Loucy (cell line): ENCODE results near the gene FAM219B.
"Not testable (repeated sequence)": the region's sequence is repeated elsewhere in the genome, so short reads cannot be mapped to it uniquely, and the experiment has no call there.

ENCODE experiments used
- H2AFZ ChIP-seq: fragments of 200-600 bp; sonication (generic); 2 replicates; pipeline ENCODE4 v1.6.0; 2016; ENCODE audit warnings: antibody characterized with exemption, mild to moderate bottlenecking, low read length, moderate library complexity
- H3F3A ChIP-seq: fragments of 200-600 bp; 2 replicates; pipeline ENCODE4 v1.6.0; 2016; ENCODE audit warnings: antibody characterized with exemption, low read depth, mild to moderate bottlenecking
- H3K27me3 ChIP-seq: fragments of 200-600 bp; sonication (generic); 2 replicates; pipeline ENCODE4 v1.6.1; 2014; ENCODE audit warnings: low read length, mild to moderate bottlenecking; ENCODE audit not compliant: insufficient read depth, poor library complexity, severe bottlenecking
- H3K36me3 ChIP-seq: fragments of 200-600 bp; sonication (generic); 2 replicates; pipeline ENCODE4 v1.6.1; 2016; ENCODE audit warnings: low read length; ENCODE audit not compliant: insufficient read depth
- H3K4me1 ChIP-seq: fragments of 200-600 bp; sonication (generic); 2 replicates; pipeline ENCODE4 v1.5.1; 2014; ENCODE audit warnings: low read length, mild to moderate bottlenecking; ENCODE audit not compliant: insufficient read depth, poor library complexity, severe bottlenecking
- H3K4me2 ChIP-seq: fragments of 200-600 bp; sonication (generic); 2 replicates; pipeline ENCODE4 v1.6.0; 2014; ENCODE audit warnings: antibody characterized with exemption, low read length, low read depth, mild to moderate bottlenecking; ENCODE audit not compliant: poor library complexity, severe bottlenecking
- H3K4me3 ChIP-seq: fragments of 200-600 bp; sonication (generic); 2 replicates; pipeline ENCODE4 v1.5.1; 2014; ENCODE audit warnings: low read length, mild to moderate bottlenecking, mixed read lengths; ENCODE audit not compliant: poor library complexity, severe bottlenecking
- H3K79me2 ChIP-seq: fragments of 200-600 bp; sonication (generic); 2 replicates; pipeline ENCODE4 v1.6.1; 2014; ENCODE audit warnings: low read length; ENCODE audit not compliant: insufficient read depth
- H3K9ac ChIP-seq: fragments of 200-600 bp; sonication (generic); 2 replicates; pipeline ENCODE4 v1.6.0; 2014; ENCODE audit warnings: mild to moderate bottlenecking, low read depth, low read length, moderate library complexity; ENCODE audit not compliant: poor library complexity, severe bottlenecking
- H3K9me2 ChIP-seq: fragments of 200-600 bp; sonication (generic); replicated peaks from 2 replicates; pipeline ENCODE4 v1.6.1; 2016; ENCODE audit warnings: low read depth, low read length, mixed read lengths
- H3K9me3 ChIP-seq: fragments of 200-600 bp; sonication (generic); 2 replicates; pipeline ENCODE4 v1.6.1; 2014; ENCODE audit warnings: mild to moderate bottlenecking, antibody characterized with exemption, low read length, low read depth; ENCODE audit not compliant: insufficient read depth
- H4K20me1 ChIP-seq: fragments of 200-600 bp; sonication (generic); 2 replicates; pipeline ENCODE4 v1.6.0; 2014; ENCODE audit warnings: antibody characterized with exemption, low read length, mild to moderate bottlenecking; ENCODE audit not compliant: insufficient read depth, poor library complexity, severe bottlenecking
- CTCF ChIP-seq: fragments of 200-600 bp; sonication (generic); conservative IDR thresholded peaks from 2 replicates; pipeline ENCODE4 v1.5.1; 2014; ENCODE audit warnings: mild to moderate bottlenecking, antibody characterized with exemption, low read length
- EZH2phosphoT487 ChIP-seq: fragments of 200-600 bp; IDR thresholded peaks from 2 replicates; pipeline ENCODE4 v1.6.1; 2018; ENCODE audit warnings: antibody characterized with exemption, mild to moderate bottlenecking, moderate library complexity, borderline replicate concordance

Gene FAM219B

GRCh38 chr15:74889883-74890664 lies 16.6 kb downstream of the FAM219B start, which contains the start of gene MPI:
Gene MPI, plus strand, starts transcription at chr15:74890042. Its CDS starts 32 bp downstream, at chr15:74890074.
- no peaks in the 10 kb centered on the region for H4K20me1 ChIP-seq
- H3K4me1 ChIP-seq, result peaks cover 19% of the 10 kb centered on the region
- H3K36me3 ChIP-seq, result no peaks in the 10 kb centered on the region
- no peaks in the 10 kb centered on the region for H3K27me3 ChIP-seq
- no peaks in the 10 kb centered on the region for H3F3A ChIP-seq
- H2AFZ ChIP-seq, result peak within 1 kb of the TSS; percentile 77
- no peak for TF ChIP-seq EZH2phosphoT487
- no peak for TF ChIP-seq CTCF
- peak within 1 kb of the TSS; percentile 64 for H3K4me2 ChIP-seq
- no peaks in the 10 kb centered on the region for H3K9me3 ChIP-seq
- peak within 1 kb of the TSS; percentile 85 for H3K4me3 ChIP-seq
- peak within 1 kb of the TSS; percentile 90 for H3K9ac ChIP-seq
- H3K9me2 ChIP-seq, result no peaks in the 10 kb centered on the region
- H3K79me2 ChIP-seq, result peaks cover 18% of the 10 kb centered on the region

- H3K79me2 ChIP-seq, result peaks cover 18% of the 10 kb centered on the region
- TF ChIP-seq CTCF, result no peak
- no peak for TF ChIP-seq EZH2phosphoT487
- H3F3A ChIP-seq, result no peaks in the 10 kb centered on the region
- peak overlapping the region; percentile 85 for H3K4me3 ChIP-seq
- H2AFZ ChIP-seq, result peak overlapping the region; percentile 77
- H3K9me2 ChIP-seq, result no peaks in the 10 kb centered on the region
- no peaks in the 10 kb centered on the region for H4K20me1 ChIP-seq
- peaks cover 19% of the 10 kb centered on the region for H3K4me1 ChIP-seq
- peak overlapping the region; percentile 90 for H3K9ac ChIP-seq
- no peaks in the 10 kb centered on the region for H3K36me3 ChIP-seq
- H3K4me2 ChIP-seq, result peak overlapping the region; percentile 64
- no peaks in the 10 kb centered on the region for H3K9me3 ChIP-seq
- H3K27me3 ChIP-seq, result no peaks in the 10 kb centered on the region
Observed at GRCh38 chr15:74889390-74889882, 17.2 kb downstream of the FAM219B start.

GRCh38 chr15:74888716-74889115 lies 17.9 kb downstream of the FAM219B start:
- Histone ChIP-seq H2AFZ (no peak overlapping the region), H3K4me2 (no peak overlapping the region), H3K4me1 (peaks cover 21% of the 10 kb centered on the region), H3K27me3 (no peaks in the 10 kb centered on the region), H3K79me2 (peaks cover 18% of the 10 kb centered on the region), H4K20me1 (no peaks in the 10 kb centered on the region), H3K9me3 (no peaks in the 10 kb centered on the region), H3K9me2 (no peaks in the 10 kb centered on the region), H3F3A (no peaks in the 10 kb centered on the region), H3K9ac (no peak overlapping the region), H3K36me3 (no peaks in the 10 kb centered on the region), H3K4me3 (no peak overlapping the region)
- TF ChIP-seq CTCF, result no peak
- TF ChIP-seq EZH2phosphoT487, result no peak

GRCh38 chr15:74887537-74888193 lies 19.0 kb downstream of the FAM219B start:
- not testable (repeated sequence) for H3K4me2 ChIP-seq, H3K9ac ChIP-seq, H3F3A ChIP-seq, H4K20me1 ChIP-seq, H3K9me3 ChIP-seq, H3K36me3 ChIP-seq, H3K4me3 ChIP-seq, H2AFZ ChIP-seq, H3K9me2 ChIP-seq, H3K27me3 ChIP-seq
- Histone ChIP-seq H3K79me2 (peaks cover 18% of the 10 kb centered on the region), H3K4me1 (peaks cover 21% of the 10 kb centered on the region)
